GM11168 (cell line): ENCODE measurements around the gene PRDX2.

ENCODE experiments used
- in situ Hi-C: fragments of 300-500 bp; cut with MboI; formaldehyde crosslinking; loops from one replicate; pipeline ENCODE4 v1.12.0; 2022; ENCODE audit warnings: low sequenced_read_pairs; ENCODE audit not compliant: unreplicated experiment

The PRDX2 gene

GRCh38 chr19:12793290-12794195 is 8.1 kb downstream of the PRDX2 start:
- in situ Hi-C loops, result loop anchor here (10.0 kb wide), 1 partner anchor 629 kb away; the partner anchor contains the start of gene ZNF136

- in situ Hi-C loops, result loop anchor here (10.0 kb wide), 1 partner anchor 628 kb away; the partner anchor contains the start of gene ZNF136
These were observed 8.7 kb downstream of the PRDX2 start for GRCh38 chr19:12792853-12793289.

- in situ Hi-C loops, result loop anchor here (10.0 kb wide), 1 partner anchor 627 kb away; the partner anchor contains the start of gene ZNF136
These were observed 9.3 kb downstream of the PRDX2 start for GRCh38 chr19:12792051-12792852.

GRCh38 chr19:12791345-12792050 is 10.1 kb downstream of the PRDX2 start, which contains the start of gene JUNB:
TSS of gene JUNB (plus strand) at chr19:12791486. CDS start at chr19:12791772, 286 bp downstream.
- in situ Hi-C loops, result loop anchor here (10.0 kb wide), 1 partner anchor 627 kb away; the partner anchor contains the start of gene ZNF136

- in situ Hi-C loops, result loop anchor here (10.0 kb wide), 1 partner anchor 626 kb away; the partner anchor contains the start of gene ZNF136
These were observed 10.8 kb downstream of the PRDX2 start for GRCh38 chr19:12790628-12791344.

- in situ Hi-C loops, result loop anchor here (10.0 kb wide), 1 partner anchor 625 kb away; the partner anchor contains the start of gene ZNF136
These were observed 11.5 kb downstream of the PRDX2 start for GRCh38 chr19:12789904-12790619.

GRCh38 chr19:12789098-12789903 is 12.3 kb downstream of the PRDX2 start:
- in situ Hi-C loops, result no loop called here

GRCh38 chr19:12788682-12789097 is 12.9 kb downstream of the PRDX2 start:
- in situ Hi-C loops, result no loop called here

- in situ Hi-C loops, result no loop called here
These were observed 13.4 kb downstream of the PRDX2 start for GRCh38 chr19:12788042-12788681.

- in situ Hi-C loops, result no loop called here
These were observed 14.1 kb downstream of the PRDX2 start for GRCh38 chr19:12787458-12787857.

- in situ Hi-C loops, result no loop called here
These were observed 14.6 kb downstream of the PRDX2 start for GRCh38 chr19:12786952-12787351.

- in situ Hi-C loops, result no loop called here
These were observed 15.3 kb downstream of the PRDX2 start for GRCh38 chr19:12786141-12786870.

GRCh38 chr19:12785431-12786031 is 16.1 kb downstream of the PRDX2 start:
- in situ Hi-C loops, result no loop called here

GRCh38 chr19:12784871-12785430 is 16.6 kb downstream of the PRDX2 start:
- in situ Hi-C loops, result no loop called here

GRCh38 chr19:12784394-12784870 is 17.2 kb downstream of the PRDX2 start:
- in situ Hi-C loops, result no loop called here
